Peyer's patch (tissue), 4 donors: ENCODE measurements around the gene MEIS1.

Experiments
- POLR2A ChIP-seq, 2 donors: fragments of 450-650 bp; IDR thresholded peaks; one replicate each; pipeline ENCODE4 v1.5.1; 2017; ENCODE audit warnings: antibody characterized with exemption in 2 of 2, mild to moderate bottlenecking in 2 of 2, moderate library complexity in 2 of 2
- TF ChIP-seq, protein P1 (sequence below), 6 experiments: fragments of 450-650 bp in 4 of 6; fragments of 200-600 bp in 2 of 6; sonication (generic) in 1 of 6; IDR thresholded peaks; one replicate each; pipeline ENCODE4 v1.5.1; 2017 to 2019; ENCODE audit warnings: antibody characterized with exemption in 6 of 6, mild to moderate bottlenecking in 3 of 6, moderate library complexity in 1 of 6

DNA sequence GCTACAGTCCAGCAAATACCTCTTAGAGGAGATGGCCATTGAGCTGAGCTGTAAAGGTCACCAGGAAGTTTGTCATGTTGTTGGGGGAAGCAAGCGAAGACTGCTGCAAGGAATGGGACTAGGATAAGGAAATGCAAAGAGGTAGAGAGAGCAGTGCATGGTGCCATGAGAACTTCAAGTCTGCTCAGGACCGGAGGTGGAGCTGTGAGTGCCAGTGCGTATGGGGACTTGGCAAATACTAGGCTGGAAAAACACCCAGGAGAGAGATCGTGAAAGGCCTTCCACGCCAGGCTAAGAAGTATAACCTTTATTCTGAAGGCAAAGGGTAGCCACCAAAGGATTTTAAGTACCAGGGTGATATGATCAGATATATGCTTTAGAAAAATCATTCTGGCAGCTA, 71.3 kb downstream of the MEIS1 start:
- TF ChIP-seq, protein P1, sequence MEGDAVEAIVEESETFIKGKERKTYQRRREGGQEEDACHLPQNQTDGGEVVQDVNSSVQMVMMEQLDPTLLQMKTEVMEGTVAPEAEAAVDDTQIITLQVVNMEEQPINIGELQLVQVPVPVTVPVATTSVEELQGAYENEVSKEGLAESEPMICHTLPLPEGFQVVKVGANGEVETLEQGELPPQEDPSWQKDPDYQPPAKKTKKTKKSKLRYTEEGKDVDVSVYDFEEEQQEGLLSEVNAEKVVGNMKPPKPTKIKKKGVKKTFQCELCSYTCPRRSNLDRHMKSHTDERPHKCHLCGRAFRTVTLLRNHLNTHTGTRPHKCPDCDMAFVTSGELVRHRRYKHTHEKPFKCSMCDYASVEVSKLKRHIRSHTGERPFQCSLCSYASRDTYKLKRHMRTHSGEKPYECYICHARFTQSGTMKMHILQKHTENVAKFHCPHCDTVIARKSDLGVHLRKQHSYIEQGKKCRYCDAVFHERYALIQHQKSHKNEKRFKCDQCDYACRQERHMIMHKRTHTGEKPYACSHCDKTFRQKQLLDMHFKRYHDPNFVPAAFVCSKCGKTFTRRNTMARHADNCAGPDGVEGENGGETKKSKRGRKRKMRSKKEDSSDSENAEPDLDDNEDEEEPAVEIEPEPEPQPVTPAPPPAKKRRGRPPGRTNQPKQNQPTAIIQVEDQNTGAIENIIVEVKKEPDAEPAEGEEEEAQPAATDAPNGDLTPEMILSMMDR (IDR thresholded peaks at IDR 0.05): no peak
- TF ChIP-seq POLR2A (IDR thresholded peaks at IDR 0.05): no peak
